Activated T-helper 1 cell treated with Interleukin-2 at 50 U/mL for 16 hours (primary cell): Measurements from ENCODE around the gene MINK1.
"Not testable (repeated sequence)": the region's sequence is repeated elsewhere in the genome, so short reads cannot be mapped to it uniquely, and the experiment has no call there.

Source experiments
- DNase-seq: peaks from one replicate; pipeline ENCODE4 v3.0.0-alpha.2; 2020; ENCODE audit warnings: low read depth

The MINK1 gene

DNA sequence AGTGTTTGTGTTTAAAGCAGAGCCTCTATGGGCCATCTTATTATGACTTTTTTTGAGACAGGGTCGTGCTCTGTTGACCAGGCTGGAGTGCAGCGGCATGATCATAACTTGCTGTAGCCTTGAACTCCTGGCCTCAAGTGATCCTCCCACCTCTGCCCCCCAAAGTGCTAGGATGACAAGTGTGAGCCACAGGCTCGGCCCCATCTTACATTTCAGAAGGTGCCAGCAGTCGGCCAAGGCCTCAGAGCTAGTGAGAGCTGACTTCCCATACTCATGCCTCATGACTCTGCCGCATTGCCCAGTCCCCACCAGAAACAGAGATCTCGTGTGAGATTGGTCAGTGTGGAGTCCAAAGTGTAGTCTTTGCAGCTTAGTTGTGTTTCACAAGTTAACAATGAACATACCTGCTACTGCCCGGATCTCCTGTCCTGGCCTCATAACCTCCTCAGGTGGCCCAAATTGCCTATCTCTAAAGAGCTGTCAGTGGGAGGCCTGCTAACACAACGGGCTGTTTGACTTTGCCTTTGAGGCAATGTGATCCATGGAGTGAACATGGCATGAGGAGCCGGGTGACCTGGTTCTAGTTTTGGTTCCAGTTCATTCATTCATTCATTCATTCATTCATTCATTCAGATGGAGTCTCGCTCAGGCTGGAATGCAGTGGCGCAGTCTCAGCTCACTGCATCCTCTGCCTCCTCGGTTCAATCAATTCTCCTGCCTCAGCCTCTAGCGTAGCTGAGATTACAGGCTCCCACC is 13.7 kb downstream of the MINK1 start:
- DNase-seq: no peak

DNA sequence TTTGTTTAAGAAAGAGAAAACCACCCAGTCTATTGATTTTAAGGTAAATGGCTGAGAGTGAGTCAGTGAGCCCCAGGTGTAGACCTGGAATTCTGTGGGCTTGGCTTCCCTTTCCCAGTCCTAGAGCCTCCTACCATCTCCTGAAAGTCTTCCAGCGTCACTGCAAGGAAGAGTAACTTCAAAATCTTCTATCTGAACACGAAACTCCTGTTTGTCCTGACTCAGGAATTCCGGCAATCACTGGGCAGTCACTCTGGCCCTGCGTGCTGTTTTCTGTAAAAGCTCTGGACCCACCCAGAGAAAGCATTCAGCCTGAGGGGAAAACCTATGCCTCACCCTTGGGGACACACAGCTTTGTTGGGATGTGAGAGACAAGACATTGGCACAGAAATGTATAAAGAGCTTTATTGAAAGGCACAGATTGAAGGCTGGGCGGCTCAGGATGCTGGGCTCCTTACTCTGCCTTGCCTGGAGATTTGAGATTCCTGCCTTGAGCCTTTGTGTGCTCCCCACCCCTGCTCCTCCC is 15.9 kb downstream of the MINK1 start:
- DNase-seq: no peak

DNA sequence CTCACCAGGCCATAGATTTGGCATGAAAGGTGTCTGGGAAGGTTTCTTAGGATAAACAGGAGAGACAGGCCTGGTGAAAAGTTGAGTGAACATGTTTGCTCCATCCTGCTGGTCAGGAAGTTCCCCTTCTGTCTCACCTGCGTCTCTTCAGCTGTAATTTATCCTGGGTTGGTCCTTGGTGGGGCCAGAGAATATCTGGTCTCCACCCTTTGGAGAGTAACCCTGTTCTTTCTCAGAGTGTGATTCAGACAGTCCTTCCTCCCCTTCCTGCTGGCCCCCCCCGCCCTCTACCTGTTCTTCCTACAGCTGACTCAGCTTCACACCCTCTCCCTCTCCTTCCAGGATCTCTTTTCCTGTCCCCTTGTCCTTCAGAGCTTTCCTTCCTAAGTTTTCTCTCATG is 17.1 kb downstream of the MINK1 start:
- no peak for DNase-seq

DNA sequence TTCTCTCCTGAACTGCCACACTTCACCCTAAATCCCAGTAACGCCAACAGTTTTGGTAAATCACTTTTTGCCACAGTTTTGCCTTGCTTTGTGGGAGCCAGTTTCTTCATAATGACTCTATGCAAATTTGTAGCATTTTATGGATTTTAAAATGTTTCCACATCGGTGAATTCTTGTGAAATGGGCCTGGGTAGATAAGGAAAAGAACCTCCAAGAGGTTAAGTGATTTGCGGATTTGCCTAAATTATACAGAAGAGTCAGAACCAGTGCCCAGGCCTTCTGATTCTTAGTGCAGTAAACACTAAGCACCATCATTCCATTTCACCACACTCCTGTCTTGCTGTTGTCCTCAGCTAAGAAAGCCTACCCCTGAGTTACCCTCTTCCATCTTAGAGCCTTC is 17.9 kb downstream of the MINK1 start:
- DNase-seq: no peak

DNA sequence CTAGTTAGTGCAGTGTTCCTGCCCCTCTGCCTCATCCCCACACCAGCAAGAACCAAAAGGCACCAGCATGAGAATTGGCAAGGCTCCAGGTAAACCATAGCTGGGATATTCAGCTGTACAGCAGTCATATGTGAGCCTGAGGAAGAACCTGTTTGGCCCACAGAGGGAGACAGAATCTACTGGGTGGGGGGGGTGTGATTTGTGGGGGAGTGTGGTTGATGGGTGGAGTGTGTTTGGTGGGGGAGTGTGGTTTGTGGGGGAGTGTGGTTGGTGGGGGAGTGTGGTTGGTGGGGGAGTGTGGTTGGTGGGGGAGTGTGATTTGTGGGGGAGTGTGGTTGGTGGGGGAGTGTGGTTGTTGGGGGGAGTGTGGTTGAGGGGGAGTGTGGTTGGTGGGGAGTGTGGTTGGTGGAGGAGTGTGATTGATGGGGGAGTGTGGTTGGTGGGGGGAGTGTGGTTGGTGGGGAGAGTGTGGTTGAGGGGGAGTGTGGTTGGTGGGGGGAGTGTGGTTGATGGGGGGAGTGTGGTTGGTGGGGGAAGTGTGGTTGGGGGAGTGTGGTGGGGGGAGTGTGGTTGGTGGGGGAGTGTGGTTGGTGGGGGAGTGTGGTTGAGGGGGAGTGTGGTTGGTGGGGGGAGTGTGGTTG is 19.5 kb downstream of the MINK1 start:
- no peak for DNase-seq

DNA sequence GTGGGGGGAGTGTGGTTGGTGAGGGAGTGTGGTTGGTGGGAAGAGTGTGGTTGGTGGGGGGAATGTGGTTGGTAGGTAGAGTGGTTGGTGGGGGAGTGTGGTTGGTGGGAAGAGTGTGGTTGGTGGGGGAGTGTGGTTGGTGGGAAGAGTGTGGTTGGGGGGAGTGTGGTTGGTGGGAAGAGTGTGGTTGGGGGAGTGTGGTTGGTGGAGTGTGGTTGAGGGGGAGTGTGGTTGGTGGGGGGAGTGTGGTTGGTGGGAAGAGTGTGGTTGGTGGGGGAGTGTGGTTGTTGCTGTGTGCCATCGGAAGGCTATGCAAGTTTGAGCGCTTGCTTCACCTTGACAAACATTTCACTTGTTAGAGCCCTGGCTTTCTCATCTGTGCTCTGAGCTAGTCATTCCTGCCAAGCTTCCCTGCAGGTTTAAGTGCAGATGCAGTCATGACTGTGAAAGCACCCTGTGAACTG is 20.1 kb downstream of the MINK1 start:
- no peak for DNase-seq

DNA sequence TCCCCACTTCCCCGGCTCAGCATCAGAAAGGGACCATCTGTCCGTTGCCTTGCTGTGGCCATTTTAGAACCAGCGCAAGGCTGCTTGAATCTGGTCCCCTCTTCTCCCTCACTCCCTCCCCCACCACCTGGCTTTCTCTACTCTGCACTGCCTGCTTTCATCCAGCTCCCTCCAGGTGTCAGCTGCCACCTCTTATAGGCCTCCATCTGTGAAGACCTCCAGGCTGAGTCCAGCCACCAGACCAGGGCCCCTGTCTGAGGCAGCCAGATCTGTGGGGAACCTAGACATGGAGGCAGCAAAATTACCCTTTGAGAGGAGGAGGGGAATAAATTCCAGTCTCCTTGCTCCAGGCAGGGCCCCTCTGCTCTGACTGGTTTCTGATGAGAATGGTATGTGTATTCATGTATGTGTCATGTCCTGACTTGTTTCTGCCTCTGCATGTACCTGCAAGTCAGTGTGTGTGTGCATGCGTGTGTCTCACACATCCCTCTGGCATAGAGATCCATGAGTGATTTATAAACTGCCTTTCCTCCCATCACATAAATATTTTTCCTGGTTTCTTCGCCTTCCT is 21.1 kb downstream of the MINK1 start:
- no peak for DNase-seq

DNA sequence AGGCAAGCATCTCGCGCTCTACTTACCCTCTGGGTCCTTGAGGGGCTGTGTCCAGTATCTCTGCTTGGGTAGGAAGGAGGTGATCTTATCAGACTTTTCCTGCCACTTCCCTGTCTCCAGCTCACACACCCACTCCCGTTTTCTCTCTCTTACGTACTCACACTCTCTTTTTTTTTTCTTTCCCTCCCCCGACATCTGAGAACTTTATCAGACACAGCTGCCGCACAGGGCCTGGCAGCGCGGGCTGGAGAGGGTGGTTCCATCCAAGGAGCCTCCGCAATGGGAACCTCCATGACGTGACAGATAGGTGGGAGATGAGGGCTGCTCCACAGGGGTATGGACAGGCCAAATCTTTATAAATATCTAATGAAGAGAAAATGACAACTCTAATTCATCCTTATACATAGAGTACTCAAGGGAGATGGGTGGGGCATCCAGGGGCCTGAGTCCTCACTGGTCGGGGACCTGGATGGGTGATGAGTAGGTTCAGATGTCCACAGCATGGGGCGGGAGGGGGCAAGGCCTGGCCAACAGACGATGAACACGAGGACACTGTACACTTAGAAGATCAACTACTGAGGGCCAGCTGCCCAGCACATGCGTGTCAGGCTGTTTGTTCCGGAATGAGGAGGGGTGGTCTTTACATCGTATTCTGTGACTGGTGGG is 23.3 kb downstream of the MINK1 start:
- no peak for DNase-seq

DNA sequence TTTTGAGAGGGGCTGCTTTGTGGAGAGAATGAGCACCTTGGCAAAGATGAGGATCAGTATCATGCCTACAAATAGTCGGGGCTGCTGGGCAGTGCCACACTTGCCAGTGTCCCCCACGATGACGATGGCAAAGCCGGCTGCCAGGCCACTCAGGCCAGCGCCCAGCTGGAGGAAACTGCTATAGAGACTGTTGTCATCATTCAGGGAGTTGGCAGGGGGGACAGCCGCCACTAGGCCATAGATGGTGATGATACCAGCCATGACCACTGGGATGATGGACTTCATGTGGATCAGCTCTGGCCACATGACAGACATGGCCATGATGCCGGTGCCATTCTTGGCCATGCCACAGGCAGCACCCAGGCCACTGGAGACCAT is 23.8 kb downstream of the MINK1 start:
- DNase-seq: no peak

DNA sequence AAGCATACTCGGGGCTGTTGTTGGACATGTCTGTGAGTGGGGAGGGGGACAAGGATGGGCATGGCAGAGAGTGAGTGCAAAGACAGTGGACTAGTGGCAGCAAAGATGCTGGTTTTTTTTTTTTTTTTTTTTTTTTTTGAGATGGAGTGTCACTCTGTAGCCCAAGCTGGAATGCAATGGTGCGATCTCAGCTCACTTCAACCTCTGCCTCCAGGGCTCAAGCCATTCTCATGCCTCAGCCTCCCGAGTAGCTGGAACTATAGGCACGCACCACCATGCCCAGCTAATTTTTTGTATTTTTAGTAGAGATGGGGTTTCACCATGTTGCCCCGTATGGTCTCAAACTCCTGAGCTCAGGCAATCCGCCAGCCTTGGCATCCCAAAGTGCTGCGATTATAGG is 24.2 kb downstream of the MINK1 start:
- DNase-seq: not testable (repeated sequence)

DNA sequence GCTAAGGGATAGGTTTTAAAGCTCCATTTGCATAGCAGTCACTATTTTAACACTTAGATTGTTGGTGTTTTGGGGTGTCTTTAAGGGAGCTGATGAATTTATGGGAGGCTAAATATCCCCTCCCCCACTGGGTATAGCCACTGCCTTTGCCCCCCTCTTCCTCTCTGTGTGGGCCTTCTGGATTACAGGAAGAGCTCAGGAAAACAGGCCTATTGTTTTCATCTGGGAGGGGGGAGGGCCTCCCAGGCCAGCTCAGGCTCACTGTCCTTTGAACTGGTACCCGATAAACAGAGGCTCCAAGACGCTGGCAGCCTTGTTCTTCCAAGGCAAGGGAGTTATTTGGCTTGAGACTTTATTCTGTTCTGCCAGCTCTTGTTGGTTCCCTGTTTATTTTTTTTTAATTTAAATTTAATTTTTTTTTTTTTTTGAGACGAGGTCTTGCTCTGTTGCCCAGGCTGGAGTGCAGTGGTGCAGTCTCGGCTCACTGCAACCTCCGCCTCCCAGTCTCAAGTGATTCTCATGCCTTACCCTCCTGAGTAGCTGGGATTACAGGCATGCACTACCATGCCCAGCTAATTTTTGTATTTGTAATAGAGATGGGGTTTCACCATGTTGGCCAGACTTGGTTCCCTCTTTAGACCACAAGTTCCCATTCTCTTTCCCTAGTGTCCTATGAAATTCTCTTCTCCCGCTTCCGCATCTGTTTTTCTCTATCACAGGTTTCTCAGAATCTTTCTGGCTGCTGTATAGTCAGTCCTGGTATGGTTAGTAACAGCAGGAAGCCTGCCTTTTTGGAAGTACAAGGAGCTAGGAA is 25.1 kb downstream of the MINK1 start:
- DNase-seq: no peak

DNA sequence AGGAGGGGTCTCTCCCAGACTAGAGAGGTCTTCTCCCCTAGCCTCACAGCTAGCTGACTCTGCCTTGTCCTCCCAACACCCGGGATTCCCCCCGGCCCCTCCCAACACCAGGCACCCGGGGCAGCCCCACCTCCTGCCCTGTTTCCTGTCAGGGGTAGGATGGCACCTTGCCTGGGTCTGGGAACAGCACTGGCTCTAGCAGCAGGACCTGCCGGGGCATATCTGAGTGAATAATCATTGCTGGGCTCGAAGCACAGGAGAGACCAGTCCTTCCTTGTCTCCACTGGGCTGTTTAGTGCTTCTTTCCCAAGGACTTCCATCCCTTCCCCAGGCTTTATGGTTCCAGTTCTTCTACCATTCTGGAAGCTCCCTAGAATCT is 25.7 kb downstream of the MINK1 start:
- DNase-seq: no peak

DNA sequence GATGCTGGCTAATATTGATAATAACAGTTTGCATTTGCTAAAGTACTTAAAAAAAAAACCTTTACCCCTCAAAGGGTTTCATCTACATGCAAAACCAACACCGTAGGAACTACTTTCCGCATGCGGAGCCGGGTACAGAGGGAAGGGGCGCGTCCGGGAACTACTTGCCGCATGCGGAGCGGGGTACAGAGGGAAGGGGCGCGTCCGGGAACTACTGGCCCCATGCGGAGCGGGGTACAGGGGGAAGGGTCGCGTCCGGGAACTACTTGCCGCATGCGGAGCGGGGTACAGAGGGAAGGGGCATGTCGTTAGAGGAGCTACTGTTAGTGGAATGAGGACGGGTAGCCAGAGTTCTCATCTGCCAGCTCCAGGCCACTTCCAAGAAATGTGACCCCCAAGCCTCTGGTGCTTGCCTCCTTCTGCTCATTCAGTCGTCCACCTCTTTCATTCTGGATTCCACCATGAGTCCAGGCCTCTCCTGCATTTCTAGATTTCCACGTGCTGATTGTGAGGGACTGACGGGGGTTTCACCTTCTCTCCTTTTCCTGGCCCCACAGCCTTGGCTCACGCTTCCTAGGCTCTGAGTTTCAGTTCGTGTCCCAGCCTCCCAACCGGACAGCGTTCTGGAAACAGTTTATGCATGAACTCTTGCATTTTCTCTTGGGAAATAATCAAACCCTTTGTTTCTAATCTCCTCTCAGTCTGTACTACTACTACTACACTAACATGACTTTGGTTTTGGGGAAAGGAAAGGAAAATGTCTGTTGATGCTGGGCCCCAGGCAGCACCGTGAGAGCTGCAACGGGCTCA is 26.9 kb downstream of the MINK1 start:
- DNase-seq: no peak

DNA sequence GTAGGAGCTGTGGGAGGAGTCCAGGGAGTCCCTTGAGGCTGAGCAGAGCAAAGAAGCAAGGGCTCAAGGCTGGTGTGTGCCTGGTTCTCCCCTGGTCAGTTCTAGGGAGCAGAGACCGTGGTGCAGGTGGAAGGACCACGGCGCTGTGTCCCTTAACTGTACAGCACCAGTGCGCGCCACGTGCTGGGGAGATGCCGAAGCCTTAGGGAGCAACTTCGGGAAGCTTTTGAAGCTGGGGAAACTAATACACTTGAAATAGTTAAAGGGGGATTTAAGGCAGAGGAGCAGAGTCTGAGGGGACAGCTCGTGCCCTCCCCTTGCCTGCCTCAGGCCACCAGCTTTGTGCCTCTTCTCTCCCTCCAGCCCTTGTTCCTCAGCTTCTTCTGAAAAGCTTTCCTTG is 27.5 kb downstream of the MINK1 start:
- no peak for DNase-seq

DNA sequence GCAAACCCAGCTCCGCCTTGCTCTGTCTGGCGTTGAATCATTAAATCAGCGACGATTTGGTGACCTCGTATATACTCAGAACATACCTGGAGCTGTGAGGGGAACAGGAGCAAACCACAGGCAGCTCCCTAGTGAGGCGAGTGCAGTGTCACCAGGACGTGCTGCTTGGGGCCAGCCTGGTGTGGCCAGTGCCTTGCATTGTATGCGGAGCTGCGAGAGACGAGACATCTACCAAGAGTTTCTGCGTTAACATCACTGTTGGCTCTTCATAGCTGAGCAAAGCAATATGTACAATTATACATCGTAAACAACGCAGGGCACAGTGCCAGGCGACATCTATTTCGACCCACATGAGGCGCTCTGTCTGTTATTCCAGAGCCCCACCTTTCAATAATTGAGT is 27.9 kb downstream of the MINK1 start:
- DNase-seq: no peak

DNA sequence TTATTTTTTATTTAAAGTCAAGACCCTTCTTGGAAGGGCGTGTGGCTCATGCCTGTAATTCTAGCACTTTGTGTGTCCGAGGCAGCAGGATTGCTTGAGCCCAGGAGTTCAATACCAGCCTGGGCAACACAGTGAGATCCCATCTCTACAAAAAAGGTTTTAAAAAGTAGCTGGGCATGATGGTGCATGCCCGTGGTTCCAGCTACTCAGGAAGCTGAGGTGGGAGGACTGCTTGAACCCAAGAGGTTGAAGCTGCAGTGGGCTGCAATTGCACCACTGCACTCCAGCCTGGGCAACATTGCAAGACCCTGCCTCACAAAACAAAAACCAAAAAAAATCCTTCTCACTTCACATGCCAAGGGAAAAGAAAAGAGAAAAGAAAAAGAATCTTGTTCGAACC is 29.6 kb downstream of the MINK1 start:
- DNase-seq: no peak

DNA sequence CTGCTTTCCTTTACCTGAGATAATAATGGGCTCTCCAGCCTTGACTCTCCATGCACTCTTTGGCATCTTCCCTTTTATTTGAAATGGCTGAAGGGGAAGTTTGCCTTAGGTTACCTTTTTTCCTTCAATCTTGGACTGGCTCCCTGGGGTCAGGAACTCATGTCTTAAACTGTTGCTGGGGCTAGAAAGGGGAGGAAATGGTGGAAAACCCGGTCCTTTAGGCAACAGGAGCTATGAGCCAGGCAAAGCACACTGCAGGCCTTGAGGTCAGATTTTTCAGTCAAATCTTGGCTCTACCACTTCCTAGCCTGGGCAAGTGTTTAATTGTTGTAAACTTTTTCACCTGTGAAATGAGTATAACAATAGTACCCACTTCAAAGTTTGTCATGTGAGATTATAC is 30.2 kb downstream of the MINK1 start:
- DNase-seq: no peak

DNA sequence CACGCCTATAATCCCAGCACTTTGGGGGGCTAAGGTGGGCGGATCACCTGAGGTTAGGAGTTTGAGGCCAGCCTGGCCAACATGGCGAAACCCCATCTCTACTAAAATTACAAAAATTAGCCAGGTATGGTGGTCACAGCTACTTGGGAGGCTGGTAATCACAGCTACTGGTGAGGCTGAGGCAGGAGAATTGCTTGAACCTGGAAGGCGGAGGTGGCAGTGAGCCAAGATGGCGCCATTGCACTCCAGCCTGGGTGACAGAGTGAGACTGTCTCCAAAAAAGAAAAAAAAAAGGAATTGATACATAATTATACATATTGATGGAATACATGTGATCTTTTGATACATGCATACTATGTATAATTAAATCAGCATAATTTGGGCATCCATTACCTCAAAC is 34.4 kb downstream of the MINK1 start:
- DNase-seq: not testable (repeated sequence)

DNA sequence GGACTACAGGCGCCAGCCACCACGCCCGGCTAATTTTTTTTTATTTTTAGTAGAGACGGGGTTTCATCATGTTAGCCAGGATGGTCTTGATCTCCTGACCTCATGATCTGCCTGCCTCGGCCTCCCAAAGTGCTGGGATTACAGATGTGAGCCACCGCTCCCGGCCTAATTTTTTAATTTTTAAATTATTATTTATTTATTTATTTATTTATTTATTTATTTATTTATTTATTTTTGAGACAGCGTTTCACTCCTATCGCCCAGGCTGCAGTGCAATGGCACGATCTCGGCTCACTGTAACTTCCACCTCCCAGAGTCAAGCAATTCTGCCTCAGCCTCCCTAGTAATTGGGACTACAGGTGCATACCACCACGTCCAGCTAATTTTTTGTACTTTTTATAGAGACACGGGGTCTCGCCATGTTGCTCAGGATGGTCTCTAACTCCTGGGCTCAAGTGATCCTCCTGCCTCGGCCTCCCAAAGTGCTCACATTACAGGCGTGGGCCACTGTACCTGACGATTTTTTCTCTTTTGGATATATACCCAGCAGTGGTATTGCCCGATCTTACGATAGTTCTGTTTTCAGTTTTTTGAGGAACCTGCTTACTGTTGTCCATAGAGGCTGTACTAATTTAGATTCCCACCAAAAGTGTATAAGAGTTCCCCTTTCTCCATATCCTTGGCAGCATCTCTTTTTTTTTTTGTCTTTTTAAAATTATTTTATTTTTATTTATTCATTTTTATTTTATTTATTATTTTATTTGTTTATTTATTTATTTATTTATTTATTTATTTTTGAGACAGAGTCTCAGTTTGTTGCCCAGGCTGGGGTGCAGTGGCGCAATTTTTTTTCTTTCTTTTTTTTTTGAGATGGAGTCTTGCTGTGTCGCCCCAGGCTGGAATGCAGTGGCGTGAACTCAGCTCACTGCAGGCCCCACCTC is 36.2 kb downstream of the MINK1 start:
- not testable (repeated sequence) for DNase-seq

DNA sequence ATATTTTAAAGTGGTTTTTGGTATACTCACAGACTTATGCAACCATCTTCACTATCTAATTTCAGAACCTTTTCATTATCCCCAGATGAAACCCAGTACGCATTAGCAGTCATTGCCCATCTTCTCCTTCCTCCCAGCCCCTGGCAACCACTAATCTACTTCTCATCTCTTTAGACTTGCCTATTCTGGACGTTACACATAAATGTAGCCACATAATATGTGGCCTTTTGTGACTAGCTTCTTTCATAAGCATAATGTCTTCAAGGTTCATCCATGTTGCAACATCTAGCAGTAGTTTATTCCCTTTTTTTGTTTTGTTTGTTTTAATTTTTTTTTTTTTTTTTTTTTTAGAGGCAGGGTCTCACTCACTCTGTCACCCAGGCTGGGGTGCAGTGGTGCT is 37.7 kb downstream of the MINK1 start:
- no peak for DNase-seq
